H1 (cell line): Measurements from ENCODE around the gene INPP4A. TPM values are rescaled to one million over a fixed set of nuclear protein-coding genes. Genes with fewer than 3 reads are reported as not detected.

ENCODE experiments used
- BRCA1 ChIP-seq: IDR thresholded peaks from 2 replicates; pipeline ENCODE4 v1.6.1; 2012; ENCODE audit warnings: low read depth, low read length, improper control_type of control experiment
- CBX5 ChIP-seq: fragments of 300-800, 300-1000 bp; sonication (generic); IDR thresholded peaks from 2 replicates; pipeline ENCODE4 v1.7.1; 2016; ENCODE audit warnings: antibody characterized with exemption, low read length, low read depth
- CBX8 ChIP-seq: fragments of 300-800, 300-1000 bp; sonication (generic); IDR thresholded peaks from 2 replicates; pipeline ENCODE4 v1.7.1; 2016; ENCODE audit warnings: low read depth, low read length, borderline replicate concordance
- CHD2 ChIP-seq: IDR thresholded peaks from 2 replicates; pipeline ENCODE4 v1.6.1; 2012; ENCODE audit warnings: low read length, improper control_type of control experiment
- CREB1 ChIP-seq: IDR thresholded peaks from 2 replicates; pipeline ENCODE4 v1.6.1; 2012; ENCODE audit warnings: inconsistent platforms
- CTBP2 ChIP-seq: IDR thresholded peaks from 2 replicates; pipeline ENCODE4 v1.7.0; 2011; ENCODE audit warnings: borderline replicate concordance, mild to moderate bottlenecking, moderate library complexity, mixed read lengths, low read length; ENCODE audit not compliant: insufficient read depth, insufficient read length
- FOSL1 ChIP-seq: IDR thresholded peaks from 2 replicates; pipeline ENCODE4 v1.6.1; 2011; ENCODE audit warnings: mild to moderate bottlenecking, low read depth, low read length, moderate library complexity; ENCODE audit not compliant: insufficient read depth
- HDAC2 ChIP-seq, 2 experiments: fragments of 300-600 bp in 1 of 2; sonication (generic) in 1 of 2; IDR thresholded peaks; 2 replicates each; pipeline ENCODE4 v1.6.1; 2011 to 2012; ENCODE audit warnings: low read depth in 2 of 2, low read length in 2 of 2, mild to moderate bottlenecking in 2 of 2, moderate library complexity in 2 of 2, borderline replicate concordance in 1 of 2, inconsistent platforms in 1 of 2
- JUND ChIP-seq: IDR thresholded peaks from 2 replicates; pipeline ENCODE4 v1.6.1; 2011; ENCODE audit warnings: mild to moderate bottlenecking, improper control_type of control experiment, low read length
- KDM5A ChIP-seq: fragments of 200-600 bp; IDR thresholded peaks from 2 replicates; pipeline ENCODE4 v1.7.1; 2012; ENCODE audit warnings: mild to moderate bottlenecking, low read length, inconsistent platforms, mixed read lengths
- MAFK ChIP-seq: IDR thresholded peaks from 2 replicates; pipeline ENCODE4 v1.6.1; 2012; ENCODE audit warnings: low read depth, mild to moderate bottlenecking, improper control_type of control experiment, low read length
- RAD21 ChIP-seq, 2 experiments: IDR thresholded peaks in 1 of 2; conservative IDR thresholded peaks in 1 of 2; 2 replicates each; pipeline ENCODE4 v1.6.1; 2011; ENCODE audit warnings: low read depth in 2 of 2, low read length in 2 of 2, improper control_type of control experiment in 1 of 2, inconsistent platforms in 1 of 2, mild to moderate bottlenecking in 1 of 2, moderate library complexity in 1 of 2
- RFX5 ChIP-seq: IDR thresholded peaks from 2 replicates; pipeline ENCODE4 v1.6.1; 2011; ENCODE audit warnings: low read depth, low read length, improper control_type of control experiment, borderline replicate concordance
- RNF2 ChIP-seq: fragments of 200-900, 300-1000 bp; sonication (generic); IDR thresholded peaks from 2 replicates; pipeline ENCODE4 v1.7.1; 2016; ENCODE audit warnings: borderline replicate concordance, low read depth, mild to moderate bottlenecking, antibody characterized with exemption, low read length; ENCODE audit not compliant: poor library complexity, severe bottlenecking; ENCODE audit errors: missing control alignments
- RXRA ChIP-seq: IDR thresholded peaks from 2 replicates; pipeline ENCODE4 v1.6.1; 2011; ENCODE audit warnings: low read depth, mild to moderate bottlenecking, low read length, moderate library complexity; ENCODE audit not compliant: insufficient read depth
- SP4 ChIP-seq: IDR thresholded peaks from 2 replicates; pipeline ENCODE4 v1.6.1; 2012; ENCODE audit warnings: low read length, inconsistent platforms
- SUZ12 ChIP-seq: fragments of 200-600 bp; sonication (generic); IDR thresholded peaks from 2 replicates; pipeline ENCODE4 v1.6.1; 2012; ENCODE audit warnings: mild to moderate bottlenecking, inconsistent platforms, low read length, moderate library complexity, mixed read lengths
- TAF1 ChIP-seq: IDR thresholded peaks from 2 replicates; pipeline ENCODE4 v1.6.1; 2011; ENCODE audit warnings: mild to moderate bottlenecking, low read depth, low read length
- TEAD4 ChIP-seq: IDR thresholded peaks from 2 replicates; pipeline ENCODE4 v1.6.1; 2012; ENCODE audit warnings: low read depth, low read length, inconsistent platforms, mixed read lengths
- polyA plus RNA-seq, 7 experiments: library from polyadenylated mRNA; depleted of rRNA in 3 of 7; stranded (reverse) in 5 of 7; unstranded in 2 of 7; fragments of >200 nt in 5 of 7; fragments of 200-250 nt in 2 of 7; gene quantifications; 1 replicate in 5 of 7; 2 replicates in 1 of 7; 4 replicates in 1 of 7; pipeline versions ENCODE4 v1.2.1 to v1.2.3, GENCODE V29; 2011 to 2013; ENCODE audit warnings: missing spikeins in 2 of 7, mixed read lengths in 2 of 7
- total RNA-seq: library from RNA; stranded (reverse); fragmentation: NEBNext Ultra II Directional; extraction: Animal tissue kit (Norgen Biotek cat#: 25700); gene quantifications from 2 replicates; pipeline ENCODE4 v1.2.1, GENCODE V29; 2021
- TF ChIP-seq, protein P1 (sequence below): IDR thresholded peaks from 2 replicates; pipeline ENCODE4 v1.6.1; 2012; ENCODE audit warnings: low read length, inconsistent platforms
- TF ChIP-seq, protein P2 (sequence below): IDR thresholded peaks from 2 replicates; pipeline ENCODE4 v1.6.1; 2012; ENCODE audit warnings: inconsistent platforms

Gene INPP4A
- total and polyA plus RNA-seq, 2 of the 8 experiments (the other 6 are each of a cell fraction or from before 2014, with no cell fraction given): 25.6 to 34.3 TPM

DNA sequence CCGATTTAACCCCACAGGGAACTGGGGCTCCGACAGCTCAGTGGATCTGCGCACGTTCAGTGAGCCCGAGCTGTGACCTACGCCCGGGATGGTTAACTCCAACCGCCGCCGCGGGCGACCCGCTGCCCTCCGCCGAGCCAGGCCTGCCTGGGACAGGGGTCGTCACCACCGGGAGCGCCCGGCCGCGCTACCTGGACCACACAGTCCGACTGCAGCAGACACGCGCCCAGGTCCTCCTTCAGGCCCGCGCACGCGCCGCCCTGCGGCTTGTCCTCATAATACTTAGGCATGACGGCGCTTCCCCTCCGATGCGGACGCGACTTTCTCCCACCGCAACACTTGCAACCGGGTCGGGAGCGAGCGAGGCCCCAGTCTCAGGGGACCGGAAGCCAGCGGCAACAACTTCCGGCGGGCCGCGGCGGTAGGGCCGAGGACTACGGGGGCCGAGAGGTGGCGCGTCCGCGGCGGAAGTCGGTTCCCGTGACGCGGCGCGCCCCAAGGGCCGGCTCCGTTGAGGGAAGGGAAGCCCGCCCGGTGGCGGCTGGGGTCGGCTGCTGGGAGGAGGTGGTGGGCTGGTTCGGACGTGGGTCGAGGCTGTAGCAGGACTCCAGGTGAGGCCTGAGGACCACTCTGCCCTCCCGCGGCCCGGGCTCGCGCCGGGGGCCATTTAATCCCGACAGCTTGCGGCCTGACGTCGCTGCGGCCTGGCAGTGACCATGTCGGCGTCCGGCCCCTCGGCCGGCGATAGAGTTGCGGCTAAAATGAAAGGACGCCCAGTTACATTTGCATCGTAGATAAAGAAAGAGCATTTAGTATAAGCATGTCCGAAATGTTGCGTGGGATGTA, 163.7 kb downstream of the INPP4A start, which contains the start of the genes COA5 and UNC50 (continued):
- TF ChIP-seq, protein P1, sequence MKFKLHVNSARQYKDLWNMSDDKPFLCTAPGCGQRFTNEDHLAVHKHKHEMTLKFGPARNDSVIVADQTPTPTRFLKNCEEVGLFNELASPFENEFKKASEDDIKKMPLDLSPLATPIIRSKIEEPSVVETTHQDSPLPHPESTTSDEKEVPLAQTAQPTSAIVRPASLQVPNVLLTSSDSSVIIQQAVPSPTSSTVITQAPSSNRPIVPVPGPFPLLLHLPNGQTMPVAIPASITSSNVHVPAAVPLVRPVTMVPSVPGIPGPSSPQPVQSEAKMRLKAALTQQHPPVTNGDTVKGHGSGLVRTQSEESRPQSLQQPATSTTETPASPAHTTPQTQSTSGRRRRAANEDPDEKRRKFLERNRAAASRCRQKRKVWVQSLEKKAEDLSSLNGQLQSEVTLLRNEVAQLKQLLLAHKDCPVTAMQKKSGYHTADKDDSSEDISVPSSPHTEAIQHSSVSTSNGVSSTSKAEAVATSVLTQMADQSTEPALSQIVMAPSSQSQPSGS: no peak
- TF ChIP-seq TAF1 (peak; percentile 89), CREB1 (peak; percentile 87), CBX5 (no peak), CBX8 (no peak), CTBP2 (no peak), JUND (no peak), RFX5 (no peak), HDAC2 (IDR thresholded peaks at IDR 0.05; ENCODE audit: borderline replicate concordance in 1 of 2, low read depth in 2 of 2, low read length in 2 of 2) (peak in 1 of 2 experiments; percentile 81; a peak in 2 of 4 replicates), RAD21 (IDR thresholded peaks at IDR 0.05 in 1 of 2, conservative IDR thresholded peaks at IDR 0.05 in 1 of 2; ENCODE audit: low read depth in 2 of 2, low read length in 2 of 2) (no peak), FOSL1 (no peak), TEAD4 (no peak), CHD2 (0 out of 2 replicates have a peak, but pooled peaks have one; percentile 44), RXRA (no peak), SUZ12 (no peak), RNF2 (no peak), KDM5A (0 out of 2 replicates have a peak, but pooled peaks have one; percentile 24), MAFK (no peak), BRCA1 (no peak), SP4 (no peak)
- TF ChIP-seq, protein P2, sequence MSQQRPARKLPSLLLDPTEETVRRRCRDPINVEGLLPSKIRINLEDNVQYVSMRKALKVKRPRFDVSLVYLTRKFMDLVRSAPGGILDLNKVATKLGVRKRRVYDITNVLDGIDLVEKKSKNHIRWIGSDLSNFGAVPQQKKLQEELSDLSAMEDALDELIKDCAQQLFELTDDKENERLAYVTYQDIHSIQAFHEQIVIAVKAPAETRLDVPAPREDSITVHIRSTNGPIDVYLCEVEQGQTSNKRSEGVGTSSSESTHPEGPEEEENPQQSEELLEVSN: peak; percentile 47; the same call in 1 of the 2 replicates
- TF ChIP-seq, all 59 proteins: peak for 19
